ENCODE results near the gene OSTF1.

- TF ChIP-seq TAF1 (IDR thresholded peaks at IDR 0.05; ENCODE audit: low read depth, low read length): no peak
- no peak for TF ChIP-seq POLR2A (IDR thresholded peaks at IDR 0.05; ENCODE audit: low read depth, low read length)
These were observed 4.9 kb upstream of the OSTF1 start for GRCh38 chr9:75083188-75083970.
